Measurements from ENCODE around the gene ADGRG4.

ADGRG4 gene

GRCh38 chrX:136303041-136303440 lies 2.3 kb downstream of the ADGRG4 start:
- FAIRE-seq = no peak
- no peak for DNase-seq (ENCODE audit: low spot score)

GRCh38 chrX:136304493-136304892 lies 3.7 kb downstream of the ADGRG4 start:
- FAIRE-seq (no peak), DNase-seq (ENCODE audit: low spot score) (no peak)

GRCh38 chrX:136306182-136306581 lies 5.4 kb downstream of the ADGRG4 start:
- DNase-seq (ENCODE audit: low spot score) (no peak), FAIRE-seq (no peak)

GRCh38 chrX:136307471-136307870 lies 6.7 kb downstream of the ADGRG4 start:
- FAIRE-seq (no peak), DNase-seq (ENCODE audit: low spot score) (no peak)

- DNase-seq (ENCODE audit: low spot score) (peak; percentile 15), FAIRE-seq (no peak)
Measured at GRCh38 chrX:136310411-136310810, 9.6 kb downstream of the ADGRG4 start.

- FAIRE-seq = no peak
- DNase-seq (ENCODE audit: low spot score) = no peak
Measured at GRCh38 chrX:136318156-136318555, 17.4 kb downstream of the ADGRG4 start.

- no peak for DNase-seq (ENCODE audit: low spot score)
- no peak for FAIRE-seq
Measured at GRCh38 chrX:136318895-136319597, 18.3 kb downstream of the ADGRG4 start.

GRCh38 chrX:136319600-136319999 lies 18.8 kb downstream of the ADGRG4 start:
- DNase-seq (ENCODE audit: low spot score) = no peak
- FAIRE-seq = no peak

- FAIRE-seq (no peak), DNase-seq (ENCODE audit: low spot score) (no peak)
Measured at GRCh38 chrX:136321532-136321931, 20.8 kb downstream of the ADGRG4 start.

GRCh38 chrX:136322064-136322463 lies 21.3 kb downstream of the ADGRG4 start:
- FAIRE-seq = no peak
- no peak for DNase-seq (ENCODE audit: low spot score)

- FAIRE-seq = no peak
- DNase-seq (ENCODE audit: low spot score) = no peak
Measured at GRCh38 chrX:136325377-136325776, 24.6 kb downstream of the ADGRG4 start.

GRCh38 chrX:136328933-136329332 lies 28.2 kb downstream of the ADGRG4 start:
- no peak for FAIRE-seq

GRCh38 chrX:136336623-136337022 lies 35.9 kb downstream of the ADGRG4 start:
- DNase-seq (ENCODE audit: low spot score) = no peak
- FAIRE-seq = no peak

More at GRCh38 chrX:136328933-136329332, 28.2 kb downstream of the ADGRG4 start:
- no peak for DNase-seq (ENCODE audit: low spot score)

- FAIRE-seq = no peak
- DNase-seq (ENCODE audit: low spot score) = no peak
Measured at GRCh38 chrX:136339702-136340101, 38.9 kb downstream of the ADGRG4 start.

- FAIRE-seq = no peak
- DNase-seq (ENCODE audit: low spot score) = peak; percentile 2
Measured at GRCh38 chrX:136344320-136344719, 43.6 kb downstream of the ADGRG4 start.

GRCh38 chrX:136346506-136346905 lies 45.7 kb downstream of the ADGRG4 start:
- DNase-seq (ENCODE audit: low spot score) (no peak), FAIRE-seq (no peak)

- no peak for DNase-seq (ENCODE audit: low spot score)
- no peak for FAIRE-seq
Measured at GRCh38 chrX:136347706-136348105, 46.9 kb downstream of the ADGRG4 start.

GRCh38 chrX:136353526-136354093 lies 52.8 kb downstream of the ADGRG4 start:
- peak; percentile 6 for DNase-seq (ENCODE audit: low spot score)
- no peak for FAIRE-seq

- no peak for FAIRE-seq
- DNase-seq (ENCODE audit: low spot score) = no peak
Measured at GRCh38 chrX:136354201-136354600, 53.4 kb downstream of the ADGRG4 start.

- DNase-seq (ENCODE audit: low spot score) (no peak), FAIRE-seq (no peak)
Measured at GRCh38 chrX:136369377-136369776, 68.6 kb downstream of the ADGRG4 start.

GRCh38 chrX:136376713-136377112 lies 76.0 kb downstream of the ADGRG4 start:
- DNase-seq (ENCODE audit: low spot score) = no peak
- FAIRE-seq = no peak

GRCh38 chrX:136380010-136380769 lies 79.4 kb downstream of the ADGRG4 start:
- no peak for FAIRE-seq
- no peak for DNase-seq (ENCODE audit: low spot score)
